GM13976 (cell line): Measurements from ENCODE around the gene ATP9A.

ENCODE experiments used
- DNase-seq: peaks from one replicate; pipeline ENCODE4 v3.0.0; 2012; ENCODE audit warnings: low spot score
- CTCF ChIP-seq: IDR thresholded peaks from 2 replicates; pipeline ENCODE4 v1.5.1; 2012; ENCODE audit warnings: borderline replicate concordance, mild to moderate bottlenecking; ENCODE audit not compliant: insufficient read depth; ENCODE audit errors: extremely low read depth, missing control alignments, control extremely low read depth
- in situ Hi-C: fragments of 300-500 bp; cut with MboI; formaldehyde crosslinking; loops from one replicate; pipeline ENCODE4 v1.12.0; 2022; ENCODE audit warnings: low sequenced_read_pairs, mixed read lengths, inconsistent platforms; ENCODE audit not compliant: unreplicated experiment

ATP9A gene

GRCh38 chr20:51596668-51597388 lies 171.4 kb downstream of the ATP9A start:
- DNase-seq, result no peak
- no peak for TF ChIP-seq CTCF
- in situ Hi-C loops, result loop anchor here (10.0 kb wide), 1 partner anchor 222 kb away; no protein-coding TSS in a partner anchor

GRCh38 chr20:51595744-51596143 lies 172.4 kb downstream of the ATP9A start:
- DNase-seq, result no peak
- in situ Hi-C loops, result loop anchor here (10.0 kb wide), 1 partner anchor 221 kb away; no protein-coding TSS in a partner anchor
- TF ChIP-seq CTCF, result no peak

- in situ Hi-C loops, result loop anchor here (10.0 kb wide), 1 partner anchor 220 kb away; no protein-coding TSS in a partner anchor
- TF ChIP-seq CTCF, result peak; percentile 89
- DNase-seq, result peak; percentile 86
Observed at GRCh38 chr20:51595058-51595532, 173.1 kb downstream of the ATP9A start.

- DNase-seq, result no peak
- TF ChIP-seq CTCF, result no peak
- in situ Hi-C loops, result loop anchor here (10.0 kb wide), 1 partner anchor 220 kb away; no protein-coding TSS in a partner anchor
Observed at GRCh38 chr20:51594236-51595057, 173.7 kb downstream of the ATP9A start.

- in situ Hi-C loops, result loop anchor here (10.0 kb wide), 1 partner anchor 219 kb away; no protein-coding TSS in a partner anchor
Observed at GRCh38 chr20:51593584-51593983, 174.6 kb downstream of the ATP9A start.

GRCh38 chr20:51592564-51592963 lies 175.6 kb downstream of the ATP9A start:
- DNase-seq, result no peak
- TF ChIP-seq CTCF, result no peak
- in situ Hi-C loops, result loop anchor here (10.0 kb wide), 1 partner anchor 218 kb away; no protein-coding TSS in a partner anchor

More at GRCh38 chr20:51593584-51593983, 174.6 kb downstream of the ATP9A start:
- TF ChIP-seq CTCF, result no peak
- DNase-seq, result no peak
